Thoracic aorta (tissue), 2 donors: ENCODE measurements around the gene ATP2C2. TPM values are rescaled to one million over a fixed set of nuclear protein-coding genes. Genes with fewer than 3 reads are reported as not detected.
"Not testable (repeated sequence)": the region's sequence is repeated elsewhere in the genome, so short reads cannot be mapped to it uniquely, and the experiment has no call there.

ENCODE experiments used
- ATAC-seq: fragments of 150-250 bp; one replicate; pipeline ENCODE4 v1.8.0; 2017; ENCODE audit warnings: low read depth; ENCODE audit not compliant: insufficient number of reproducible peaks, low FRiP score
- DNase-seq: peaks from one replicate; pipeline ENCODE4 v3.0.0-alpha.2; 2020; ENCODE audit warnings: low spot score
- H3K27ac ChIP-seq, 2 donors: fragments of 200-600 bp; sonication (generic); 1 replicate in 1 of 2; 2 replicates in 1 of 2; pipeline ENCODE4 v1.5.1; 2016; ENCODE audit warnings: mild to moderate bottlenecking in 2 of 2, moderate library complexity in 2 of 2
- H3K27me3 ChIP-seq: fragments of 200-600 bp; sonication (generic); replicated peaks from 2 replicates; pipeline ENCODE4 v1.6.0; 2016; ENCODE audit warnings: mild to moderate bottlenecking; ENCODE audit not compliant: insufficient read depth
- H3K36me3 ChIP-seq: fragments of 200-600 bp; sonication (generic); one replicate; pipeline ENCODE4 v1.5.1; 2016
- H3K4me1 ChIP-seq, 2 donors: fragments of 200-600 bp; sonication (generic); 1 replicate in 1 of 2; 2 replicates in 1 of 2; pipeline versions ENCODE4 v1.5.1 to v1.6.0; 2016; ENCODE audit warnings: low read depth in 2 of 2, mild to moderate bottlenecking in 1 of 2; ENCODE audit not compliant: control insufficient read depth in 1 of 2
- H3K4me3 ChIP-seq: fragments of 200-600 bp; sonication (generic); 2 replicates; pipeline ENCODE4 v1.5.1; 2016; ENCODE audit warnings: mild to moderate bottlenecking
- H3K9me3 ChIP-seq: fragments of 200-600 bp; sonication (generic); 2 replicates; pipeline ENCODE4 v1.5.1; 2016
- total RNA-seq, 2 donors: library from RNA; depleted of rRNA; stranded (reverse); fragments of >200 nt; gene quantifications; one replicate each; pipeline versions ENCODE4 v1.1.0 to v1.2.3, GENCODE V29; 2016
- TF ChIP-seq, protein P1 (sequence below): fragments of 200-600 bp; sonication (generic); IDR thresholded peaks from one replicate; pipeline ENCODE4 v1.5.1; 2019; ENCODE audit warnings: antibody characterized with exemption

Gene ATP2C2
- total RNA-seq, 2 donors from 2014 or later, result 0.28 to 0.54 TPM

DNA sequence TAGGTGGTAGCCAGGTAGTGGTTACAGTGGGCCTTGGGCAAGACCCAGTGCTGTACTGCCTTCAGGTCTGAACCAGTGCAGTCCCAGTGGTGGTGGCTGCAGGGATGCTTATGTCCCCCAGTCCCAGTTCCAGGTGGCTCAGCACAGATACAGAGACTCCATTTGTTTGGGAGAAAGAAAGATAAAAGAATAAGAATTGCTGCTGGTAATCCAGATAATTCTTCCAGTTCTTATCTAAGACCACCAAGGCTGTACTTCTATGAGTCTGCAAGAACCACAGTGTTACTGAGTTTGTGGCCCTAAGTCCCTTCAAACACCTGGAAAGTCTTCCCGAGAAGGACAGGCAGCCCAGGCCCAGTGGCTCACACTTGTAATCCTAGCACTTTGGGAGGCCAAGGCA is 33.9 kb upstream of the ATP2C2 start:
- no peak for DNase-seq
- H3K36me3 ChIP-seq, result no peaks in the 10 kb centered on the region

DNA sequence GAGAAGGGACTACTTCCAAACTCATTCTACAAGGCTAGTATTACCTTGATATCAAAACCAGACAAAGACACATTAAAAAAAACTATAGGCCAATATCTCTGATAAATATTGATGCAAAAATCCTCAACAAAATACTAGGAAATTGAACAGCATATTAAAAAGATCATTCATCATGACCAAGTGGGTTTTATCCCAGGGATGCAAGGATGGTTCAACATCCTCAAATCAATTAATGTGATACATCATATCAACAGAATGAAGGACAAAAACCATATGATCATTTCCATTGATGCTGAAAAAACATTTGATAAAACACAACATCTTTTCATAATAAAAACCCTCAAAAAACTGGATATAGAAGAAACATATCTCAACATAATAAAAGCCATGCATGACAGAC is 31.1 kb upstream of the ATP2C2 start:
- H3K36me3 ChIP-seq, H3K27ac ChIP-seq, H3K4me3 ChIP-seq, ATAC-seq, H3K27me3 ChIP-seq, H3K4me1 ChIP-seq, H3K9me3 ChIP-seq, DNase-seq: not testable (repeated sequence)

More for the DNA sequence above, 33.9 kb upstream of the ATP2C2 start:
- ATAC-seq, result no peak
- no peaks in the 10 kb centered on the region for H3K27me3 ChIP-seq
- H3K4me1 ChIP-seq, result no peaks in the 10 kb centered on the region
- H3K27ac ChIP-seq, result no peak overlapping the region
- H3K4me3 ChIP-seq, result no peak overlapping the region
- no peaks in the 10 kb centered on the region for H3K9me3 ChIP-seq
- TF ChIP-seq, protein P1, sequence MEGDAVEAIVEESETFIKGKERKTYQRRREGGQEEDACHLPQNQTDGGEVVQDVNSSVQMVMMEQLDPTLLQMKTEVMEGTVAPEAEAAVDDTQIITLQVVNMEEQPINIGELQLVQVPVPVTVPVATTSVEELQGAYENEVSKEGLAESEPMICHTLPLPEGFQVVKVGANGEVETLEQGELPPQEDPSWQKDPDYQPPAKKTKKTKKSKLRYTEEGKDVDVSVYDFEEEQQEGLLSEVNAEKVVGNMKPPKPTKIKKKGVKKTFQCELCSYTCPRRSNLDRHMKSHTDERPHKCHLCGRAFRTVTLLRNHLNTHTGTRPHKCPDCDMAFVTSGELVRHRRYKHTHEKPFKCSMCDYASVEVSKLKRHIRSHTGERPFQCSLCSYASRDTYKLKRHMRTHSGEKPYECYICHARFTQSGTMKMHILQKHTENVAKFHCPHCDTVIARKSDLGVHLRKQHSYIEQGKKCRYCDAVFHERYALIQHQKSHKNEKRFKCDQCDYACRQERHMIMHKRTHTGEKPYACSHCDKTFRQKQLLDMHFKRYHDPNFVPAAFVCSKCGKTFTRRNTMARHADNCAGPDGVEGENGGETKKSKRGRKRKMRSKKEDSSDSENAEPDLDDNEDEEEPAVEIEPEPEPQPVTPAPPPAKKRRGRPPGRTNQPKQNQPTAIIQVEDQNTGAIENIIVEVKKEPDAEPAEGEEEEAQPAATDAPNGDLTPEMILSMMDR, result no peak

DNA sequence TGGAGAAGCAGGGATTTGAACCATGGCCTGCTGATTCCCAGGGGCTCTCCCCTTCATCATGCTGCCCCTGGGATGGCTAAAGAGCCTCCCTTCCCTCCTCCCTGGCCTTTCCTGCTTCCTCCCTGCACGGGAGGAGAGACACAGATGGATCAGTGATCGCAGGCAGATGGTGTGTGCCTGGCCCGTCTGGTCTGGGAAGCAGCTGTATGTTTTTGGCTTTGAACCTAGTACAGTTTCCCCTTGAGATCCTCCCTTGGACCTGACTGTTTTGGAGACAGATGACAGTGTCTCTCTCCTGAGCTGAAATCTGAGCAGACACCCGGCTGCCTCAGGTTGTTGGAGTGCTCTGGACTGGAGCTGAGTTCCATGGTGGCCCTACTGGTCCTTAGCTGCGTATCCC is 29.0 kb upstream of the ATP2C2 start:
- ATAC-seq (no peak), DNase-seq (no peak)
- no peaks in the 10 kb centered on the region for H3K4me1 ChIP-seq
- no peak overlapping the region for H3K4me3 ChIP-seq
- no peaks in the 10 kb centered on the region for H3K36me3 ChIP-seq
- no peaks in the 10 kb centered on the region for H3K9me3 ChIP-seq
- TF ChIP-seq, protein P1, result no peak
- no peaks in the 10 kb centered on the region for H3K27me3 ChIP-seq
- H3K27ac ChIP-seq, result no peak overlapping the region

DNA sequence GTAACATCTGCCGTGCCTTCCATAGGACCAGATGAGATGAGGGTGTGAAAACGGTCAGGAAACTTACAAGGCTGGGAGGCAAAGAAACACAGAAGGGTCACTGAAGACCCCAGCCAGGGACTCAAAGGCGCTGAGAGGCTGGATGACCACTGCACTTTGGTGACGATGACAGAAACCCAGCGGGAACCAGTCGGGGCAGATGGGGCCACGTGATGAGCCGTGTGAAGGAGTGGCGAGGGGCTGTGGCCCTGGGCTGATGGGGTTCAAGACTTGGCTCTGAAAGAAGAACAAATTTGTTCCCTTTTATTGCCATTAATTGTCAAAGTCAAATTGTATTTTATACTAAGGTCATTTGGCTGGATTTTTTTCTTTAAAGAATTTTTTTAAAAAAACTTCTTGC is 28.6 kb upstream of the ATP2C2 start:
- H3K9me3 ChIP-seq, result no peaks in the 10 kb centered on the region
- TF ChIP-seq, protein P1, result no peak
- no peaks in the 10 kb centered on the region for H3K4me1 ChIP-seq
- no peak overlapping the region for H3K27ac ChIP-seq
- ATAC-seq, result no peak
- no peak overlapping the region for H3K4me3 ChIP-seq
- no peaks in the 10 kb centered on the region for H3K27me3 ChIP-seq
- DNase-seq, result no peak
- no peaks in the 10 kb centered on the region for H3K36me3 ChIP-seq

DNA sequence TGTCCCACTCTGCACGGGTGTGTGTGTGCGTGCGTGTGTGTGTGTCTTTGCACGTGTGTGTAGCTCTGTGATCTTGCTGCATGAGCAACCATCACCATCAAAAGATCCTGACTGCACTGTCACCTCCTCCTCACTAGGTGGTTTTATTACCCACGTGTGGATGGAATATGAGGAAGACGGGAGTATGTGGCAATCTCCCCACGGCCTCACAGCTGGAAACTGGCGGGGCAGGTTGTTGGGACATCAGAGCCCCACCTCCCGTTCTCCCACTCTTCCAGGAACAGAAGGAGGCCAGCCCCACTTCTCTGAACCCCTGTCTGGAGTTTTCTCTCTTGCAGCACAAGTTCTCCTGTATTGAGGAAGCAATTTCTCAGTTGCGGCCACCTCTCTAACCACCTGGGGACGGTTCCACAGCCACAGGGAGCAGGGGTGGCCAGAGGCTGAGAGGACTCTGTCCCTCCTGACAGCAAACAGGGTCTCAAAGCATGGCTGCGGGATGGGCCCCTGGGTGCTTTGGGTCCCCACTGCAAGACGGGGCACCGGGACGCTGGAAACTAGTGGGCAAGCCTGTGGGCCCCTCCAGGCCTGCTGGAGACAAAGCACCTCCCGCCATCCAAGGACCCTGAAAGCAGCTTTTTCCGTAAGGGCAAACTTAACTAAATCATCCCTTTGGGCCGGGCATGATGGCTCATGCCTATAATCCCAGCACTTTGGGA is 27.9 kb upstream of the ATP2C2 start:
- DNase-seq (no peak), ATAC-seq (no peak)
- Histone ChIP-seq H3K27ac (no peak overlapping the region), H3K27me3 (no peaks in the 10 kb centered on the region), H3K4me3 (no peak overlapping the region), H3K9me3 (no peaks in the 10 kb centered on the region), H3K4me1 (no peaks in the 10 kb centered on the region), H3K36me3 (no peaks in the 10 kb centered on the region)
- TF ChIP-seq, protein P1, result no peak
